ENCODE results near the gene VWC2. TPM values are rescaled to one million over a fixed set of nuclear protein-coding genes. Genes with fewer than 3 reads are reported as not detected.

The VWC2 gene
- total and polyA plus RNA-seq, 2 of the 13 experiments (the other 11 are each of a cell fraction or from before 2014, with no cell fraction given): not detected

- Histone ChIP-seq H3K4me2 (ENCODE audit: low read depth, low read length) (no peak overlapping the region), H3K4me1 (ENCODE audit: insufficient read depth, low read length) (no peaks in the 10 kb centered on the region), H2AFZ (ENCODE audit: low read length) (no peak overlapping the region), H4K20me1 (ENCODE audit: insufficient read depth, low read length) (no peaks in the 10 kb centered on the region), H3K9me3 (ENCODE audit: low read length) (no peaks in the 10 kb centered on the region), H3K4me3 (replicated peaks in 1 of 3; ENCODE audit: insufficient read depth in 1 of 3, low read depth in 2 of 3, low read length in 3 of 3) (no peak overlapping the region), H3K36me3 (replicated peaks in 1 of 2; ENCODE audit: control insufficient read depth in 1 of 2, insufficient read depth in 2 of 2, low read length in 2 of 2) (no peaks in the 10 kb centered on the region), H3K27me3 (ENCODE audit: control insufficient read depth in 1 of 2, insufficient read depth in 2 of 2, low read length in 2 of 2) (no peaks in the 10 kb centered on the region), H3K9ac (ENCODE audit: insufficient read depth, low read depth, low read length) (no peak overlapping the region), H3K79me2 (ENCODE audit: insufficient read depth, low read length) (no peaks in the 10 kb centered on the region), H3K27ac (ENCODE audit: extremely low read length, insufficient read depth, low read length) (no peak overlapping the region)
- no peak for DNase-seq (ENCODE audit: low spot score)
- intact Hi-C loops (cut with micrococcal nuclease; ENCODE audit: unreplicated experiment) (loop anchor here (2.0 to 5.0 kb wide), 4 partner anchors 308 to 789 kb away; no protein-coding TSS in a partner anchor), in situ Hi-C loops (cut with HindIII; ENCODE audit: extremely low pct_ligation_motif_present, low pct_unique_long_range_greater_than_20kb) (no loop called here)
- ChIA-PET CTCF (ENCODE audit: low intra/inter-chr PET ratio, low total read pairs) (no interaction called here), POLR2A (no interaction called here)
- ATAC-seq: no peak
- no peak for TF ChIP-seq ATF6 (CRISPR knock-in tag; conservative IDR thresholded peaks at IDR 0.05)
- TF ChIP-seq ZNF383 (CRISPR knock-in tag; IDR thresholded peaks at IDR 0.05; ENCODE audit: borderline replicate concordance): no peak
- no peak for TF ChIP-seq ARNTL (CRISPR knock-in tag; IDR thresholded peaks at IDR 0.05)
- no peak for TF ChIP-seq MAX (IDR thresholded peaks at IDR 0.05)
- TF ChIP-seq BRCA1 (CRISPR knock-in tag; IDR thresholded peaks at IDR 0.05): no peak
- no peak for TF ChIP-seq SIX1 (CRISPR knock-in tag; IDR thresholded peaks at IDR 0.05; ENCODE audit: borderline replicate concordance)
- no peak for TF ChIP-seq HMGXB3 (CRISPR knock-in tag; IDR thresholded peaks at IDR 0.05; ENCODE audit: borderline replicate concordance)
- no peak for TF ChIP-seq ZKSCAN8 (CRISPR knock-in tag; IDR thresholded peaks at IDR 0.05; ENCODE audit: borderline replicate concordance)
- no peak for TF ChIP-seq HDAC1 (CRISPR knock-in tag; IDR thresholded peaks at IDR 0.05)
- BruUV-seq (replicated peaks): no TSS peak
- no peak for FAIRE-seq
- 3% methylated on average over 2 of the region's 2 CpGs for WGBS (ENCODE audit: low lambda C conversion rate)
Observed at GRCh38 chr7:49790209-49790608, 16.8 kb downstream of the VWC2 start.

Data from HepG2 (cell line).